Aorta (tissue), 5 donors: ENCODE data around the gene KCNMA1. TPM values are rescaled to one million over a fixed set of nuclear protein-coding genes. Genes with fewer than 3 reads are reported as not detected.
A peak's percentile ranks its signal among the peaks of the same experiment; 100 is the strongest.

Source experiments
- ATAC-seq: fragments of 200-7000 bp; cut with Tn5 transposase; one replicate; pipeline ENCODE4 v1.9.1; 2022; ENCODE audit warnings: moderate library complexity; ENCODE audit not compliant: low FRiP score
- DNase-seq, 2 donors: peaks; one replicate each; pipeline ENCODE4 v3.0.0-alpha.2; 2020
- H3K27ac ChIP-seq, 2 donors: one replicate each; pipeline ENCODE4 v1.5.1; 2013; ENCODE audit warnings: low read length in 2 of 2, mild to moderate bottlenecking in 2 of 2, moderate library complexity in 2 of 2, control low read depth in 1 of 2, inconsistent platforms in 1 of 2, low read depth in 1 of 2
- H3K27me3 ChIP-seq, 2 donors: one replicate each; pipeline ENCODE4 v1.6.1; 2013; ENCODE audit warnings: control low read depth in 1 of 2, low read length in 1 of 2, mild to moderate bottlenecking in 1 of 2, moderate library complexity in 1 of 2; ENCODE audit not compliant: insufficient read depth in 2 of 2, control insufficient read depth in 1 of 2
- H3K36me3 ChIP-seq, 2 donors: one replicate each; pipeline ENCODE4 v1.6.1; 2013; ENCODE audit warnings: control low read depth in 1 of 2, low read length in 1 of 2, mild to moderate bottlenecking in 1 of 2; ENCODE audit not compliant: insufficient read depth in 2 of 2, control insufficient read depth in 1 of 2
- H3K4me1 ChIP-seq, 2 donors: one replicate each; pipeline ENCODE4 v1.6.1; 2013; ENCODE audit warnings: low read length in 2 of 2, control low read depth in 1 of 2, mild to moderate bottlenecking in 1 of 2, moderate library complexity in 1 of 2; ENCODE audit not compliant: insufficient read depth in 2 of 2, control insufficient read depth in 1 of 2
- H3K4me3 ChIP-seq, 2 donors: one replicate each; pipeline ENCODE4 v1.5.1; 2013; ENCODE audit warnings: low read length in 2 of 2, control low read depth in 1 of 2, mild to moderate bottlenecking in 1 of 2
- H3K9me3 ChIP-seq: one replicate; pipeline ENCODE4 v1.6.1; 2013; ENCODE audit warnings: mild to moderate bottlenecking, low read length; ENCODE audit not compliant: control insufficient read depth
- WGBS, 2 donors: extraction: QIAGEN DNeasy Blood & Tissue Kit; methylation state at CpG; one replicate each; pipeline ENCODE4 v1.1.7; 2013; 5-methylcytosine and 5-hydroxymethylcytosine counted together
- intact Hi-C, 2 donors: fragments of 100-400 bp; cut with DNase I; formaldehyde crosslinking; loops; one replicate each; pipeline versions ENCODE4 v1.14.2 to v1.15.0; 2022
- polyA plus RNA-seq, 2 donors: library from polyadenylated mRNA; stranded (reverse); fragments of 200-250 nt; gene quantifications; one replicate each; pipeline ENCODE4 v1.2.3, GENCODE V29; 2013
- total RNA-seq, 2 donors: library from RNA; stranded (reverse); fragmentation: NEBNext Ultra II Directional; extraction: Animal tissue kit (Norgen Biotek cat#: 25700); gene quantifications; one replicate each; pipeline ENCODE4 v1.2.1, GENCODE V29; 2021
- donor health status: healthy with polysubstance abuse.
- donor health status: Bipolar disorder and iron deficiency.
- donor health status: DM: no; HTN: no; CAD: no.
- donor health status: DM: no; HTN: no; CAD: no.
- donor health status: DM: yes; HTN: yes; CAD: no.

The KCNMA1 gene
- total and polyA plus RNA-seq, 4 donors, result 36.8 to 163 (median 125) TPM

DNA sequence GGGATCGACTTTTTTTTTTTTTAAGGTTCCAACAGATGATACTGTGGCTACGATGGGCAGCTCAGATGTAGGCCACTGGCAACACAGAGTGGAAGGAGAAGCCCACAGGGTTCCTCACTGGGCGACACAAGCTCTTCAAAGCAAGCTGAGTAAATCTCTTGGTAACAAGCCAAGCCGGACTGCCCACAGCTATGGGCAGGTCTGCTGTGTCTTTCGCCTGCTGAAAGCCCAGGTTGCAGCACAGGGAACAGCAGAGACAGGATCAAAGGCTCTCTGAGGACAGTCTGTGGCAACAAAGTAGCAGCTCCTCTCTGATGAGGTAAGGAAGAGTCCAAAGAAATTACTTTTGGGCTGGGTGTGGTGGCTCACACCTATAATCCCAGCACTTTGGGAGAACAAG lies 83.6 kb downstream of the KCNMA1 start:
- intact Hi-C loops, result loop anchor here in 1 of 2 donors (10.0 kb wide), 1 partner anchor 81 kb away; the partner anchor contains the start of gene KCNMA1
- Histone ChIP-seq H3K9me3 (no peaks in the 10 kb centered on the region), H3K4me1 (peaks cover 3 to 9% of the 10 kb centered on the region in 2 donors), H3K27me3 (no peaks in the 10 kb centered on the region), H3K4me3 (no peak overlapping the region), H3K36me3 (no peaks in the 10 kb centered on the region), H3K27ac (peak overlapping the region; percentile 37 to 47)
- WGBS, 2 donors, result 38 to 51% methylated on average over 5 of the region's 5 CpGs
- DNase-seq (no peak), ATAC-seq (no peak)

DNA sequence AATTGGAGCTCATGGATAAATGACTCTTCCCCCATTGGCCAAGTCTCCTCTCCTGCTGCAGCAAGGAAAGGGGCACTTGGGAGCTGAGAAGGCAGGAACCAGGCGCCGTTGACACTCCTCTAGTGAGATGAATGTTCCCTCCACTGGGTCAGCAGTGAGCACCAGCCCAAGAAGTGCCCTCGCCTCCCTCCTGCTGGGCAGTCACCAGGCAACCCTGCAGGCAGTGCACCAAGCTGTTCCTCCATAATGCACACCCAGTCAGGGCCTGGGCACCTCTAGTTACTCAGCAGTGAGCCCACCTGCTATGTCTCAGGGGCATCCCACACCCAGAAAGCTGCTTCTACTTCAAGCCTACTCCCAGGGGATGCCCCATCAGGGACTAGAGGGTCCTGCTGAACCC lies 84.3 kb downstream of the KCNMA1 start:
- Histone ChIP-seq H3K27me3 (no peaks in the 10 kb centered on the region), H3K36me3 (no peaks in the 10 kb centered on the region), H3K27ac (peak overlapping the region; percentile 9 to 47), H3K9me3 (no peaks in the 10 kb centered on the region), H3K4me1 (peaks cover 3 to 12% of the 10 kb centered on the region in 2 donors), H3K4me3 (no peak overlapping the region)
- DNase-seq, result no peak
- no peak for ATAC-seq
- 63 to 67% methylated on average over 3 of the region's 3 CpGs for WGBS, 2 donors
- intact Hi-C loops, result loop anchor here in 1 of 2 donors (10.0 kb wide), 1 partner anchor 81 kb away; the partner anchor contains the start of gene KCNMA1

- Histone ChIP-seq H3K4me3 (no peak overlapping the region), H3K9me3 (no peaks in the 10 kb centered on the region), H3K36me3 (no peaks in the 10 kb centered on the region), H3K4me1 (peaks cover 3 to 16% of the 10 kb centered on the region in 2 donors), H3K27ac (no peak overlapping the region), H3K27me3 (no peaks in the 10 kb centered on the region)
- 64 to 87% methylated on average over 1 of the region's 1 CpG for WGBS, 2 donors
- ATAC-seq (no peak), DNase-seq (no peak)
- intact Hi-C loops, result loop anchor here in 1 of 2 donors (10.0 kb wide), 1 partner anchor 83 kb away; the partner anchor contains the start of gene KCNMA1
Measured at GRCh38 chr10:77552252-77552651, 85.4 kb downstream of the KCNMA1 start.

DNA sequence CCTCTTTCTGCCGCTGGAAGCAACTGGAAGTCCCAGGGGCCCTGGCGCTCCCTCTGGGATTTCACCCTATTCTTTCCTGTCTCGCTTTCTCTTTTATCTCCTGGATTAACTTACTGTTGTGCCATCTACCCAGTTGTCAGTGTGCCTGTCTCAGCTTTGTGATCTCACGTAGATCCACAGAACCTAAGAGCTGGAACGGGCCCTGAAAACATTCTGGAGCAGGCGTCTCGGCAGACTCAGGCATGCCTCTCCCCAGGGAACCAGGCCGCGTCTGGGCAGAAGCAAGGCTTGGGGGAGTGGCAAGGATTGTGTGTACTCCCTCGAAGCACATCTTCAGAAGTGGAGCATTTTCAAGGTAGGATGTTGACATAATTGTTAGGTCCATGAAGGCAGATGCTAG lies 87.2 kb downstream of the KCNMA1 start:
- 9 to 17% methylated on average over 10 of the region's 10 CpGs for WGBS, 2 donors
- DNase-seq, result peak; percentile 69 to 89
- ATAC-seq, result peak; percentile 51
- H3K9me3 ChIP-seq, result no peaks in the 10 kb centered on the region
- H3K27me3 ChIP-seq, result no peaks in the 10 kb centered on the region
- H3K36me3 ChIP-seq, result no peaks in the 10 kb centered on the region
- no peak overlapping the region for H3K4me3 ChIP-seq
- peaks cover 3 to 20% of the 10 kb centered on the region in 2 donors for H3K4me1 ChIP-seq
- peak overlapping the region; percentile 6 to 49 for H3K27ac ChIP-seq
- intact Hi-C loops, result loop anchor here in 1 of 2 donors (10.0 kb wide), 1 partner anchor 84 kb away; the partner anchor contains the start of gene KCNMA1

- DNase-seq (no peak), ATAC-seq (no peak)
- intact Hi-C loops, result no loop called here
- H3K27me3 ChIP-seq, result no peaks in the 10 kb centered on the region
- no peak overlapping the region for H3K4me3 ChIP-seq
- no peak overlapping the region for H3K27ac ChIP-seq
- H3K9me3 ChIP-seq, result no peaks in the 10 kb centered on the region
- H3K4me1 ChIP-seq, result peaks cover 3 to 20% of the 10 kb centered on the region in 2 donors
- no peaks in the 10 kb centered on the region for H3K36me3 ChIP-seq
- 89 to 99% methylated on average over 1 of the region's 1 CpG for WGBS, 2 donors
Measured at GRCh38 chr10:77548671-77549070, 88.9 kb downstream of the KCNMA1 start.

GRCh38 chr10:77548157-77548556 lies 89.5 kb downstream of the KCNMA1 start:
- Histone ChIP-seq H3K27me3 (no peaks in the 10 kb centered on the region), H3K36me3 (no peaks in the 10 kb centered on the region), H3K4me3 (no peak overlapping the region), H3K9me3 (no peaks in the 10 kb centered on the region), H3K4me1 (peaks cover 3 to 20% of the 10 kb centered on the region in 2 donors), H3K27ac (peak overlapping the region in 1 of 2 donors; percentile 6)
- intact Hi-C loops, result no loop called here
- DNase-seq (no peak), ATAC-seq (no peak)
- WGBS, 2 donors, result 95 to 96% methylated on average over 3 of the region's 3 CpGs

GRCh38 chr10:77547307-77548050 lies 90.1 kb downstream of the KCNMA1 start:
- no peak for ATAC-seq
- Histone ChIP-seq H3K36me3 (no peaks in the 10 kb centered on the region), H3K27ac (peak overlapping the region; percentile 62 to 71), H3K27me3 (no peaks in the 10 kb centered on the region), H3K4me3 (no peak overlapping the region), H3K9me3 (no peaks in the 10 kb centered on the region), H3K4me1 (peaks cover 3 to 20% of the 10 kb centered on the region in 2 donors)
- intact Hi-C loops, result no loop called here
- WGBS, 2 donors, result 8 to 12% methylated on average over 5 of the region's 5 CpGs
- DNase-seq, result no peak

GRCh38 chr10:77546042-77546441 lies 91.6 kb downstream of the KCNMA1 start:
- no peak for DNase-seq
- no peak for ATAC-seq
- peak overlapping the region; percentile 9 to 32 for H3K27ac ChIP-seq
- no peak overlapping the region for H3K4me3 ChIP-seq
- H3K36me3 ChIP-seq, result no peaks in the 10 kb centered on the region
- no peaks in the 10 kb centered on the region for H3K27me3 ChIP-seq
- peaks cover 3 to 20% of the 10 kb centered on the region in 2 donors for H3K4me1 ChIP-seq
- 81 to 92% methylated on average over 1 of the region's 1 CpG for WGBS, 2 donors
- H3K9me3 ChIP-seq, result no peaks in the 10 kb centered on the region
- intact Hi-C loops, result no loop called here

DNA sequence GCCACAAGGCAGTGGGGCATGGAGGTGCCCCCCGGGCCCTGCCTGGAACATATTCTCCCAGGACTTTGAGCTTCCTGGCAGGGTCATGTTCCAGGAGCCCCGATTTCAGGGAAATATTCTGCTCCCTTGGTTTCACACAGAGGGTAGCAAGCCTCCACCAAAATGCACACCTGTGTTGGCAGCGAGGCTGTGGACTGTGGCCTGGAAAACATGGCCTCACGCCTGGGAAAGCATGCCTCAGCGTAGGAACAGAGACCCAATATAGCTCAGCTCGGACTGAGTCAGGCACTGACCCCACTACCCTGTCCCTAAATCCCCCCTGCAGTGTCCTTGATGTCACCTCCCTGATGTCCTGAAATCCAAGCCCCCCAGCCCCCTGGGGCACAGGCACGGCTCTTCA lies 92.0 kb downstream of the KCNMA1 start:
- Histone ChIP-seq H3K4me1 (peaks cover 3 to 16% of the 10 kb centered on the region in 2 donors), H3K27ac (peak overlapping the region; percentile 3 to 32), H3K27me3 (no peaks in the 10 kb centered on the region), H3K36me3 (no peaks in the 10 kb centered on the region), H3K4me3 (no peak overlapping the region), H3K9me3 (no peaks in the 10 kb centered on the region)
- peak; percentile 49 for ATAC-seq
- WGBS, 2 donors, result 22 to 28% methylated on average over 7 of the region's 7 CpGs
- intact Hi-C loops, result no loop called here
- no peak for DNase-seq
